SIG-M5 (cell line): ENCODE results near the gene WWTR1.

Experiments used
- DNase-seq: peaks from one replicate; lab custom pipeline; 2025; lab: John Stamatoyannopoulos, UW

Gene WWTR1

GRCh38 chr3:149592758-149593240, 65.0 kb downstream of the WWTR1 start:
- DNase-seq = no peak

- DNase-seq = no peak
These were observed 67.0 kb downstream of the WWTR1 start for GRCh38 chr3:149590691-149591441.

- no peak for DNase-seq
These were observed 68.5 kb downstream of the WWTR1 start for GRCh38 chr3:149589332-149589731.

- DNase-seq = no peak
These were observed 68.9 kb downstream of the WWTR1 start for GRCh38 chr3:149588909-149589308.

GRCh38 chr3:149587383-149587782, 70.4 kb downstream of the WWTR1 start:
- no peak for DNase-seq

GRCh38 chr3:149586871-149587270, 71.0 kb downstream of the WWTR1 start:
- DNase-seq = no peak

- DNase-seq = no peak
These were observed 72.5 kb downstream of the WWTR1 start for GRCh38 chr3:149585401-149585726.

GRCh38 chr3:149583921-149584635, 73.7 kb downstream of the WWTR1 start:
- no peak for DNase-seq

GRCh38 chr3:149582395-149582794, 75.4 kb downstream of the WWTR1 start:
- DNase-seq = no peak

GRCh38 chr3:149581681-149582370, 76.0 kb downstream of the WWTR1 start:
- DNase-seq = no peak

- DNase-seq = no peak
These were observed 76.6 kb downstream of the WWTR1 start for GRCh38 chr3:149581248-149581647.

GRCh38 chr3:149579838-149580542, 77.8 kb downstream of the WWTR1 start:
- DNase-seq = no peak

- no peak for DNase-seq
These were observed 78.7 kb downstream of the WWTR1 start for GRCh38 chr3:149579161-149579560.

- DNase-seq = no peak
These were observed 80.0 kb downstream of the WWTR1 start for GRCh38 chr3:149577801-149578200.

GRCh38 chr3:149575961-149576564, 81.8 kb downstream of the WWTR1 start:
- DNase-seq = no peak

- DNase-seq = no peak
These were observed 82.4 kb downstream of the WWTR1 start for GRCh38 chr3:149575213-149575960.

GRCh38 chr3:149572796-149573414, 84.9 kb downstream of the WWTR1 start:
- DNase-seq = no peak

GRCh38 chr3:149571381-149571780, 86.4 kb downstream of the WWTR1 start:
- DNase-seq = no peak

- DNase-seq = no peak
These were observed 87.8 kb downstream of the WWTR1 start for GRCh38 chr3:149570016-149570415.

- no peak for DNase-seq
These were observed 90.4 kb downstream of the WWTR1 start for GRCh38 chr3:149567381-149567780.
